Urothelium cell line (cell line): ENCODE data around the gene SPPL3.
"Not testable (repeated sequence)": the region's sequence is repeated elsewhere in the genome, so short reads cannot be mapped to it uniquely, and the experiment has no call there.

Experiments used
- DNase-seq: peaks from one replicate; pipeline ENCODE4 v3.0.0; 2011; ENCODE audit warnings: low spot score, mixed read lengths
- FAIRE-seq: peaks from 2 replicates; lab custom pipeline; 2011; peaks lifted over from hg19 to GRCh38; lab: Jason Lieb, UNC

The SPPL3 gene

GRCh38 chr12:120792456-120792855 lies 111.7 kb downstream of the SPPL3 start:
- FAIRE-seq, DNase-seq: not testable (repeated sequence)

DNA sequence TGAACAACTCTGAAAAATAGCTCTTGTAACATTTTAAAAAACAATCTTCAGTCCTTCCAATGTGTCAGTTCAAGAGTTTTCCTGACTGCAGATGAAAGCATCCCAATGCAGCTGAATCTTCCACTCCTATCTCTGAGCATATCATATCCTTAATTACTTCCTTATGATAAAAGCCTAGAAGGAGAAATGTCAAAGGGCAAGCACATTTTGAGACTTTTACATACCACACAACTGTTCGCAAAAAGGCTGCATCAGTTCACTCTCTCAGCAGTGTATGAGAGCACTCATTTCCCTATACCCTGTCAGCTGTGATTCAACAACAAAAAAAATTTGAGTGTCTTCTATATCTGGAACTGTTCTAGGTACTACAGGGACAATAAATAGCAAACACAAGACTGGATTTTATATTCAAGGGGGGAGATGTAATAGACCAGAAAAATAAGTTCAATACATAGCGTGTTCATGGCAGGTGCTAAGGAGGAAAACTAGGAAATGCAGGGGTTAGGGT lies 112.4 kb downstream of the SPPL3 start:
- no peak for FAIRE-seq
- DNase-seq = no peak

GRCh38 chr12:120790114-120790513 lies 114.0 kb downstream of the SPPL3 start:
- DNase-seq (no peak), FAIRE-seq (no peak)

- no peak for FAIRE-seq
- DNase-seq = no peak
Observed at GRCh38 chr12:120787889-120788288, 116.3 kb downstream of the SPPL3 start.

DNA sequence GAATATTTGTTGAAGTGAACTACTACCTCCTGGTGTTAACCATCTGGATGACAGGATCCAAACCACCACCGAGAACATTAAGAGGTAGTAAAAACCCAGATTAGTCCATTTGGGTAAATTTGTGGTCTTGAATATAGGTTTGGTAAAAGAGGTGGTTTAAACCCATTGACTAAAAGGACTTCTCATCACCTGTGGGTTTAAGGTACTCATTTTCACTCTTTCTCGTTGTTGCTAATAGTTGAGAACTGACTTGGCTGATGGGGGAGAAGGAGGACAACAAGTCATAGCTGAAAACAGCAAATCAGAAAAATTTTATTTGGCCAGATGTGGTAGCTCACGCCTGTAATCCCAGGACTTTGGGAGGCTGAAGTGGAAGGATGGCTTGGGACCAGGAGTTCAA lies 119.4 kb downstream of the SPPL3 start:
- FAIRE-seq = no peak

DNA sequence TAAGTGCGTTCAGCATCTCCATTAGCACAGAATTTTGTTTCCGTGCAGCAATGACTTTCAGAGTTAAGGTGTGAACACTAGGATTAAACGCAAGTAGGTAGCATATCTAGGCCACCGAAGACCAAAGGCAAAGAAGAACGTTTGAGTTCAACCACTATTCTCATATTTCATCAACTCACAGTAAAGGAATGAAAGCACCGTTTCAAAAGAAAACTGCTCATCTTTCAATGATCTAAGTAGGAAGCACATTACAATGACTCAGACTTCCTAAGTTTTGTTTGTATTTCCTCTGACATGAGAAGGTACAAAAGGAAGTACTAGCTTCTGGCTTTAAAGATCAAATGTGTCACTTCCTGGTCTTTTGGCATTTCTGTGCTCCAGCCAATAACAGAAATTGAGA lies 121.0 kb downstream of the SPPL3 start:
- no peak for FAIRE-seq

More for the DNA sequence above, 119.4 kb downstream of the SPPL3 start:
- no peak for DNase-seq

GRCh38 chr12:120775862-120776552 lies 128.2 kb downstream of the SPPL3 start:
- FAIRE-seq (no peak), DNase-seq (no peak)

More for the DNA sequence above, 121.0 kb downstream of the SPPL3 start:
- no peak for DNase-seq

GRCh38 chr12:120774169-120774916 lies 129.8 kb downstream of the SPPL3 start:
- DNase-seq (no peak), FAIRE-seq (no peak)

GRCh38 chr12:120771097-120771496 lies 133.1 kb downstream of the SPPL3 start:
- FAIRE-seq = no peak
- DNase-seq = no peak

DNA sequence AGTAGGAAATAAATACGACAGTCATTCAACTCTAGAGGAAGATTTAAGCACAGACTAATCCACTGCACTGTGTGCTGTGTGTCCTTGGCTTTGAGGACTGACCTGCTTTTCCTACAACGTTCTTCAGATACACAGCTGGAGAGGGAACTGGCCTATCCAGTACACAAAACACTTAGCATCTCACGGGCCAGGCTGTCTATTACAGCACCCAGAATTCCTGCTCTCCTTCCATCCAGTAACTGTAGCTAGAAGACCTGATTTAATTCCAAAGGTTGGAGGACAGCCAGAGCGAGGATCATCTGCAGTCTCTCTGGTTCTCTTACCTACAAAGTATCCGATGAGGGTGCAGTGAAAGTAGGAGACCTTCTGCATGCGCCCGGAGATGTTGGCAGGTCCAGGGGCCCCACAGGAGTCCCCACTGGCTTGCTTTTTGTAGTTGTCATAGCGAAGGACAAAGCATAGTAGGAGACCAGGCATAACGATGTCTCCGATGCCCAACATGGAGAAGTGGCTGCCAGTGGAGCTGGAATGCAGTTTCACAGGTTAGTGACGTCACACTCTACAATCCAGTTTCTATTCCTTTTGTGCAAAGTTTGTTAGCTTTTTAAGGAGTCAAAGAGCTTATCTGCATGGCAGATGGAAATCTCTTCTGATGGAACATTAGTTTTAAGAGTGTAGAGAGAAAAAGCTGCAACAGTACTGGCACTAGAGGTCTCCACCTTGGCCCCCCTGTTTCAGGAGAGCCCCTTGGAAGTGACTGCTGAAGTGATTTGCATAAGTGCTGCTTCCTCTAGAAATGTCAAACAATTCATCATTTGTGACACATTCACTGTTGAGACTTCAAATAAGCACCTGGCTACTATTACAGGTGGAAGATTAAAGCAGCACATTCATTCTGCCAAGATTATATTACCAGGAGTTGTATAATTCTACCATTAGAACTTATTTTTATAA lies 136.8 kb downstream of the SPPL3 start:
- DNase-seq (no peak), FAIRE-seq (no peak)

- no peak for DNase-seq
- no peak for FAIRE-seq
Observed at GRCh38 chr12:120766566-120766965, 137.6 kb downstream of the SPPL3 start.

DNA sequence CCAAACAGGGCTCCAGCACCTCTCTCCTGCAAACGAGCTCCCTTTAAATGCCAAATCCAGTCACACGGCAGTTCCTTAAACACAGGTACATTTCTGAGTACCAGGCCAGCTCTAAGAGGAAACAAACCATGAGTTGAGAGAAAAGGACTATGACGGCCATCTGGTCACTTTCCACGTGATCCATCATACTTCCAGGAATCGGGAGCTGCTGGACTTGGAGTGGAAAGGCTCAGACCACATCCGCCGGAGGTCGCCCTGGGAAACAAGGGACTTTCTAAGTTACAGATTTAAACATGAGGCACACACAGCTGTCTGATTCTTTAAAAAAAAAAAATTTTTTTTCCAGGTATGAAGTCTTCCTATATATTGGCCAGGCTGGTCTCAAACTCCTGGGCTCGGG lies 139.3 kb downstream of the SPPL3 start:
- no peak for FAIRE-seq

DNA sequence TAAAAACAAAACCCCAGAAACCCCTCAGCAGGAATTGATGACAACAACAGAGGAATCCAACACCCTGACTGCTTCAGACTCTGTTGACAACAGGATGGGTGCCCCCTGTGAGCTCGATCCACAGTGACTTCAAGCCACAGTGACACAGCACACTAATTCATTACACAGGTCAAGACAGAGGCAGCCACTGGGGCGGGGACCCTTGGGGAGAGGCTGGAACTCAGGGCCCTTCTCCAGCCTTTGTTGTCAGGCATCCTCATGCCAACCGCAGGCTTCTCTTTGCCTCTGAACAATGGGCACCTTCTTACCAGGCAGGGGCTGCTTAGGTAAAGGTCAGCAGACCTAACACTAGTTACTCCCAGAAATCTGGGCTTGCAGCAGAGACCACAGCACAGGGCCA lies 140.9 kb downstream of the SPPL3 start:
- FAIRE-seq (no peak), DNase-seq (no peak)

More for the DNA sequence above, 139.3 kb downstream of the SPPL3 start:
- DNase-seq = no peak

DNA sequence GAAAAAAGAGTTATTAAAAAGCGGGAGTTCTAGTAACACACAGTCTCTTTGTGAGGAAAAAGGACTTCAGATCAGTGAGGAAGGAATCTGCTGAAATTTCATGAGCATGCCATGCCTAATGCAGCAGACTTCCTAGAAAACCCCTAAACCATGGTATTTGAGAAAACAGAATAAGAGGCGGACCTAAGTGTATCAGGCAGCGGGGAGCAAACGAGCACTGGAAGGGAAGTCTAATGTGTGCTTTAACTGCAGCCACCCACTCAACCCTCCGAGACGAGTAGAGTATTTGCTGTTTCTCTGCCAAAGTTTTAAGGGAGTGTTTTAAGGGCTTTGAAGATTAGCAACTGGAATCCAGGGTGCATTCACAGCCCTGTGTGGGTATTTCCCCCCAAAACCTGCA lies 142.1 kb downstream of the SPPL3 start:
- FAIRE-seq (no peak), DNase-seq (no peak)

- FAIRE-seq (no peak), DNase-seq (no peak)
Observed at GRCh38 chr12:120761519-120761934, 142.6 kb downstream of the SPPL3 start.

- FAIRE-seq = no peak
- no peak for DNase-seq
Observed at GRCh38 chr12:120760349-120761254, 143.6 kb downstream of the SPPL3 start.

DNA sequence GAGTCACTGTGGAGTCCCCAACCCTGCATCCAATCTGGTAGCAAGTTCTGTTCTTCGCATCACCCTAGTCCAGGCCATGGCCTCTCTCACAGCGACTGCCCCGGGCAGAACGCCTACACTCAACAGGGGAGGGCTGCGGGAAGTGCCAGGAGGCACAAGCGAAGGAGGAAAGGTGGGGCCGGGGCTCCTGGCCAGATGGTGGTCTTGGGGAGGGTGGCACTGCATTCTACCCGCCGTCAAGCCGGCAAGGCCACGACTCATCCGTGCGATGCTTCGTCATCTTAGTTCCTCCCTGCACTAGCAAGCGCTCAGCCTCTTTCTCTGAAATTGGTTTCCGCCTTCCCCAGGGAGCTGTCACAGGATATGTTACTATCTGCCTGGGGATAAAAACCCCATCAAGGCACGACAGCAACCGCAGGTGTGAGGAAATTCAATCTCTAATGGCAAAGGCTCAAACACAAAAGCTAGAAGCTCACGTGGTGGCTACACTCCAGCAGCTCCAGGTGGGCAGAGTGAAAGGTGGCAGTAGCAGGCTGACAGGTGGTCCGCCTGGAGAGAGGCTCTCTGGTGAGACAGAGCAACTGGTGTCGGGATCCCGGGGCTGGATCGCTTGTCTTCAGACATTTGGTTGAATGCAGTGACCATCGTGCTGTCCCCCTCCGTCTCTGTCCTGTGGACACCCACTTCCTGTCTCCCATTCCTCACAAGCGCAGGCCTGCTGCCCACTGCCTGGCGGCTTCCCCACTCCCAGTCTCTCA lies 144.4 kb downstream of the SPPL3 start:
- DNase-seq (no peak), FAIRE-seq (no peak)

GRCh38 chr12:120758798-120759590 lies 145.2 kb downstream of the SPPL3 start:
- FAIRE-seq (no peak), DNase-seq (no peak)
